B cell (primary cell): ENCODE results near the gene HOXD12. TPM values are rescaled to one million over a fixed set of nuclear protein-coding genes. Genes with fewer than 3 reads are reported as not detected.

ENCODE experiments used
- ATAC-seq: fragments of 200-7000 bp; cut with Tn5 transposase; one replicate; pipeline ENCODE4 v1.10.0; 2021; ENCODE audit warnings: low read depth, mild to moderate bottlenecking, moderate number of reproducible peaks, moderate library complexity
- CTCF ChIA-PET: fragments of 350-600 bp; sonication (Branson Sonifier 250); formaldehyde crosslinking; loops from one replicate; lab custom pipeline; 2021; ENCODE audit warnings: antibody characterized with exemption, inconsistent platforms; lab: Charles Lee
- POLR2A ChIA-PET: fragments of 350-600 bp; sonication (Branson Sonifier 250); formaldehyde crosslinking; loops from one replicate; lab custom pipeline; 2021; ENCODE audit warnings: antibody characterized with exemption; lab: Charles Lee
- DNase-seq: peaks from one replicate; pipeline ENCODE4 v3.0.0; 2013
- H2AFZ ChIP-seq: 2 replicates; pipeline ENCODE4 v1.6.1; 2012; ENCODE audit warnings: mild to moderate bottlenecking, low read depth, low read length; ENCODE audit not compliant: insufficient read depth, poor library complexity, severe bottlenecking
- H3K27ac ChIP-seq, 2 donors: 1 replicate in 1 of 2; 2 replicates in 1 of 2; pipeline ENCODE4 v1.5.1; 2012 to 2013; ENCODE audit warnings: low read length in 2 of 2, mild to moderate bottlenecking in 2 of 2, moderate library complexity in 1 of 2
- H3K27me3 ChIP-seq, 4 experiments: fragments of 200-600 bp in 1 of 4; sonication (generic) in 1 of 4; replicated peaks in 1 of 4; 1 replicate in 2 of 4; 2 replicates in 2 of 4; pipeline versions ENCODE4 v1.6.1 to v1.7.0; 2013 to 2016; ENCODE audit warnings: low read length in 3 of 4, mild to moderate bottlenecking in 2 of 4, mixed read lengths in 1 of 4, moderate library complexity in 1 of 4; ENCODE audit not compliant: insufficient read depth in 4 of 4, control insufficient read depth in 3 of 4; ENCODE audit errors: control extremely low read depth in 1 of 4
- H3K36me3 ChIP-seq, 2 experiments: replicated peaks in 1 of 2; 1 replicate in 1 of 2; 2 replicates in 1 of 2; pipeline versions ENCODE4 v1.6.1 to v1.7.1; 2013; ENCODE audit warnings: low read length in 1 of 2; ENCODE audit not compliant: insufficient read depth in 2 of 2, control insufficient read depth in 1 of 2; ENCODE audit errors: control extremely low read depth in 1 of 2, extremely low read depth in 1 of 2
- H3K4me1 ChIP-seq, 2 donors: fragments of 200-600 bp in 1 of 2; sonication (generic) in 1 of 2; 1 replicate in 1 of 2; 2 replicates in 1 of 2; pipeline versions ENCODE4 v1.5.1 to v1.6.1; 2013 to 2017; ENCODE audit warnings: low read length in 2 of 2; ENCODE audit not compliant: control insufficient read depth in 2 of 2, insufficient read depth in 2 of 2
- H3K4me2 ChIP-seq: replicated peaks from 2 replicates; pipeline ENCODE3; 2012; ENCODE audit warnings: mild to moderate bottlenecking, low read depth, low read length; ENCODE audit not compliant: poor library complexity, severe bottlenecking
- H3K4me3 ChIP-seq, 5 experiments: fragments of 200-600 bp in 1 of 5; sonication (generic) in 1 of 5; 1 replicate in 3 of 5; 2 replicates in 2 of 5; pipeline versions ENCODE4 v1.5.1 to v1.7.0; 2011 to 2016; ENCODE audit warnings: low read length in 4 of 5, mild to moderate bottlenecking in 4 of 5, low read depth in 2 of 5, control low read depth in 1 of 5, moderate library complexity in 1 of 5; ENCODE audit not compliant: insufficient read depth in 1 of 5; ENCODE audit errors: control extremely low read depth in 1 of 5, extremely low read depth in 1 of 5
- H3K79me2 ChIP-seq: fragments of 200-600 bp; sonication (generic); one replicate; pipeline ENCODE4 v1.6.0; 2016; ENCODE audit warnings: low read length; ENCODE audit not compliant: control insufficient read depth, insufficient read depth
- H3K9ac ChIP-seq: fragments of 200-600 bp; sonication (generic); 2 replicates; pipeline ENCODE4 v1.6.1; 2017; ENCODE audit warnings: mild to moderate bottlenecking, low read length, moderate library complexity
- H3K9me3 ChIP-seq, 3 donors: one replicate each; pipeline versions ENCODE4 v1.6.1 to v1.7.1; 2013; ENCODE audit warnings: low read length in 2 of 3; ENCODE audit not compliant: control insufficient read depth in 2 of 3, insufficient read depth in 1 of 3; ENCODE audit errors: control extremely low read depth in 1 of 3
- H4K20me1 ChIP-seq: 2 replicates; pipeline ENCODE4 v1.6.0; 2012; ENCODE audit warnings: mild to moderate bottlenecking, low read length; ENCODE audit not compliant: insufficient read depth, control insufficient read depth, poor library complexity, severe bottlenecking
- H3K27ac Mint-ChIP-seq: one replicate; pipeline ENCODE4 v1.8.0; 2021; ENCODE audit warnings: mixed read lengths
- H3K27me3 Mint-ChIP-seq: one replicate; pipeline ENCODE4 v1.8.0; 2021; ENCODE audit warnings: mixed read lengths
- H3K4me1 Mint-ChIP-seq: one replicate; pipeline ENCODE4 v1.8.0; 2021; ENCODE audit warnings: mixed read lengths
- H3K4me3 Mint-ChIP-seq: one replicate; pipeline ENCODE4 v1.8.0; 2021; ENCODE audit warnings: mixed read lengths
- H3K9me3 Mint-ChIP-seq: one replicate; pipeline ENCODE4 v1.8.0; 2022; ENCODE audit warnings: mixed read lengths; ENCODE audit not compliant: insufficient read depth
- EZH2 ChIP-seq: IDR thresholded peaks from 2 replicates; pipeline ENCODE4 v1.6.1; 2012; ENCODE audit warnings: borderline replicate concordance, low read depth, mild to moderate bottlenecking, moderate library complexity, low read length; ENCODE audit not compliant: insufficient read depth, poor library complexity, severe bottlenecking
- WGBS: methylation state at CpG from one replicate; pipeline ENCODE4 v1.1.5; 2013; ENCODE audit warnings: missing lambda C conversion rate; ENCODE audit not compliant: insufficient coverage; 5-methylcytosine and 5-hydroxymethylcytosine counted together
- intact Hi-C: fragments of 100-400 bp; cut with micrococcal nuclease; formaldehyde crosslinking; loops from one replicate; pipeline ENCODE4 v1.10.0; 2022
- polyA plus RNA-seq: library from polyadenylated mRNA; depleted of rRNA; stranded (reverse); fragments of >200 nt; gene quantifications from 2 replicates; pipeline ENCODE4 v1.2.3, GENCODE V29; 2012
- total RNA-seq, 2 donors: library from RNA; stranded (reverse); fragments of 120-200 nt in 1 of 2; gene quantifications; 1 replicate in 1 of 2; 2 replicates in 1 of 2; pipeline versions ENCODE4 v1.2.3 to v1.2.4, GENCODE V29; 2013 to 2022
- TF ChIP-seq, protein P1 (sequence below): fragments of 200-600 bp; IDR thresholded peaks from one replicate; pipeline ENCODE4 v1.8.0; 2022; ENCODE audit warnings: antibody characterized with exemption, mild to moderate bottlenecking

HOXD12 gene
- total and polyA plus RNA-seq, 2 donors (not counting 1 experiment from before 2014, with no cell fraction given): not detected

DNA sequence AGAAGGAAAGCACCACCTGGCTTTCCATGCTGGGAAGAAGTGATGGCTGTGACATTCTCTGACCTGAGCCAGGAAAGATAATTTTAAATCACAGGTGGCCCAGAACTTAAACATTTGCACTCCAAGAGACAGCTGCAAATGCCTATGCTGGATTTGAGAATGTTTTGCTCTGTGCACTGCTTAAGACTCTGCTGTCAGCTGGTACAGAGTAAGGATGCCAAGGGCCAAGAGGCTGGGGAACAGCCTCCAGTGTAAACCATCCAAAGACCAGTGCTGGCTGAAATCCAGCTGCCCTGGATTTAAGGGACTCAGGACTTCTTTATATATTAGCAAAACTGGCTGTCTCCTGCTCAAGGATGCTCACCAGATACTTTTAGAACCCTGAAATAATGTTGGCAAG, 33.8 kb downstream of the HOXD12 start:
- H3K27me3 ChIP-seq: peaks cover 0 to 84% (median 79%) of the 10 kb centered on the region in 4 experiments

DNA sequence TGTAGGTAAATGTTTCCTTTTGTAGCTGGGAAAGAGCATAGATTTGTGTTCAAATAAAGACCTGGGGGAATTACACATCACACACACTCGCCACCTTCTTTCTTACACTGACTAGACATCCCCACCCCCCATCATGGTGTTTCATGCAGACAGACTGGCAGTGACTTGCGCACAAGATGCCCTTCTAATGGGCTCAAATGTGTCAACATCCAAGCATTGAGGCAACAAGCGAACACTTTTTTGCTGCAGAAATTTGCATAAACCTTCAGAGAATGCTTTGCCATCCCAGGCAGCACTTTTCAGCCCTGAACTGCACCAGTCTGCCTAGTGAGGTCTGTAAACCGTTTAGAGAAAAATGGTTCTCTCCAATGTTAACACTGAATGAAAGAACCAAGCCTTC, 34.4 kb downstream of the HOXD12 start:
- no peak for TF ChIP-seq EZH2
- TF ChIP-seq, protein P1, sequence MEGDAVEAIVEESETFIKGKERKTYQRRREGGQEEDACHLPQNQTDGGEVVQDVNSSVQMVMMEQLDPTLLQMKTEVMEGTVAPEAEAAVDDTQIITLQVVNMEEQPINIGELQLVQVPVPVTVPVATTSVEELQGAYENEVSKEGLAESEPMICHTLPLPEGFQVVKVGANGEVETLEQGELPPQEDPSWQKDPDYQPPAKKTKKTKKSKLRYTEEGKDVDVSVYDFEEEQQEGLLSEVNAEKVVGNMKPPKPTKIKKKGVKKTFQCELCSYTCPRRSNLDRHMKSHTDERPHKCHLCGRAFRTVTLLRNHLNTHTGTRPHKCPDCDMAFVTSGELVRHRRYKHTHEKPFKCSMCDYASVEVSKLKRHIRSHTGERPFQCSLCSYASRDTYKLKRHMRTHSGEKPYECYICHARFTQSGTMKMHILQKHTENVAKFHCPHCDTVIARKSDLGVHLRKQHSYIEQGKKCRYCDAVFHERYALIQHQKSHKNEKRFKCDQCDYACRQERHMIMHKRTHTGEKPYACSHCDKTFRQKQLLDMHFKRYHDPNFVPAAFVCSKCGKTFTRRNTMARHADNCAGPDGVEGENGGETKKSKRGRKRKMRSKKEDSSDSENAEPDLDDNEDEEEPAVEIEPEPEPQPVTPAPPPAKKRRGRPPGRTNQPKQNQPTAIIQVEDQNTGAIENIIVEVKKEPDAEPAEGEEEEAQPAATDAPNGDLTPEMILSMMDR: no peak
- Mint-ChIP-seq H3K27me3 (peaks cover 74% of the 10 kb centered on the region), H3K27ac (no peak overlapping the region), H3K9me3 (no peaks in the 10 kb centered on the region), H3K4me3 (no peak overlapping the region), H3K4me1 (peaks cover 27% of the 10 kb centered on the region)
- no peaks in the 10 kb centered on the region for H4K20me1 ChIP-seq
- peaks cover 24 to 52% of the 10 kb centered on the region in 2 donors for H3K4me1 ChIP-seq
- DNase-seq (no peak), ATAC-seq (no peak)
- no peak overlapping the region for H2AFZ ChIP-seq
- peaks cover 0 to 21% (median under 1%) of the 10 kb centered on the region in 3 donors for H3K9me3 ChIP-seq
- H3K79me2 ChIP-seq: no peaks in the 10 kb centered on the region
- H3K9ac ChIP-seq: no peak overlapping the region
- H3K36me3 ChIP-seq: no peaks in the 10 kb centered on the region
- POLR2A ChIA-PET: no interaction called here
- no peak overlapping the region for H3K4me2 ChIP-seq
- H3K4me3 ChIP-seq: no peak overlapping the region
- 63% methylated on average over 2 of the region's 4 CpGs for WGBS
- no peak overlapping the region for H3K27ac ChIP-seq
- intact Hi-C loops: loop anchor here (5.0 kb wide), 1 partner anchor 57 kb away; no protein-coding TSS in a partner anchor
- peaks cover 0 to 84% (median 81%) of the 10 kb centered on the region in 4 experiments for H3K27me3 ChIP-seq
- CTCF ChIA-PET: interaction anchor here (3.1 to 3.3 kb wide), 2 partner anchors 14 to 321 kb away, joined by 12 to 15 read pairs; no protein-coding TSS in a partner anchor

More for the DNA sequence above, 33.8 kb downstream of the HOXD12 start:
- no peak for TF ChIP-seq EZH2
- Histone ChIP-seq H4K20me1 (no peaks in the 10 kb centered on the region), H3K27ac (no peak overlapping the region), H3K36me3 (no peaks in the 10 kb centered on the region), H3K9ac (no peak overlapping the region), H3K9me3 (peaks cover 0 to 21% (median 0%) of the 10 kb centered on the region in 3 donors), H2AFZ (no peak overlapping the region), H3K79me2 (no peaks in the 10 kb centered on the region), H3K4me2 (no peak overlapping the region), H3K4me1 (peaks cover 30 to 51% of the 10 kb centered on the region in 2 donors), H3K4me3 (no peak overlapping the region)
- intact Hi-C loops: loop anchor here (5.0 kb wide), 1 partner anchor 56 kb away; no protein-coding TSS in a partner anchor
- H3K4me1 Mint-ChIP-seq: peaks cover 30% of the 10 kb centered on the region
- H3K27ac Mint-ChIP-seq: no peak overlapping the region
- peaks cover 74% of the 10 kb centered on the region for H3K27me3 Mint-ChIP-seq
- ATAC-seq: no peak
- H3K9me3 Mint-ChIP-seq: no peaks in the 10 kb centered on the region
- DNase-seq: no peak
- peak overlapping the region; percentile 2 for H3K4me3 Mint-ChIP-seq
- POLR2A ChIA-PET: no interaction called here
- CTCF ChIA-PET: interaction anchor here (0.7 to 3.3 kb wide), 4 partner anchors 13 to 421 kb away, joined by 5 to 15 read pairs (median 10); partner anchors contain the start of gene HOXD12
